Astrocyte of the spinal cord (primary cell): ENCODE measurements around the gene IL16.
A peak's percentile ranks its signal among the peaks of the same experiment; 100 is the strongest.

Source experiments
- DNase-seq: peaks from one replicate; pipeline ENCODE4 v3.0.0; 2011; ENCODE audit warnings: low read depth, low spot score
- H3K4me3 ChIP-seq: 2 replicates; pipeline ENCODE4 v1.5.1; 2011; ENCODE audit warnings: low read depth, mild to moderate bottlenecking, low read length, moderate library complexity
- CTCF ChIP-seq: IDR thresholded peaks from 2 replicates; pipeline ENCODE4 v1.5.1; 2012; ENCODE audit warnings: low read depth, mild to moderate bottlenecking, low read length, inconsistent platforms
- in situ Hi-C: cut with HindIII; loops from 2 replicates; pipeline ENCODE4 v1.10.0; 2017; ENCODE audit warnings: low sequenced_read_pairs

IL16 gene

GRCh38 chr15:81279621-81280485, 83.2 kb downstream of the IL16 start:
- H3K4me3 ChIP-seq = no peak overlapping the region
- DNase-seq = peak; percentile 22
- in situ Hi-C loops = no loop called here
- no peak for TF ChIP-seq CTCF

GRCh38 chr15:81280696-81281455, 84.2 kb downstream of the IL16 start:
- no peak for DNase-seq
- H3K4me3 ChIP-seq = no peak overlapping the region
- no peak for TF ChIP-seq CTCF
- in situ Hi-C loops = no loop called here

- DNase-seq = no peak
- H3K4me3 ChIP-seq = no peak overlapping the region
- no peak for TF ChIP-seq CTCF
- in situ Hi-C loops = no loop called here
These were observed 84.7 kb downstream of the IL16 start for GRCh38 chr15:81281456-81281735.

GRCh38 chr15:81281766-81282605, 85.3 kb downstream of the IL16 start:
- TF ChIP-seq CTCF = no peak
- in situ Hi-C loops = no loop called here
- no peak for DNase-seq

GRCh38 chr15:81282606-81282895, 85.9 kb downstream of the IL16 start:
- no peak overlapping the region for H3K4me3 ChIP-seq
- DNase-seq = no peak
- in situ Hi-C loops = no loop called here
- TF ChIP-seq CTCF = no peak

More at GRCh38 chr15:81281766-81282605, 85.3 kb downstream of the IL16 start:
- no peak overlapping the region for H3K4me3 ChIP-seq

GRCh38 chr15:81282911-81283310, 86.2 kb downstream of the IL16 start:
- in situ Hi-C loops = no loop called here
- no peak for DNase-seq
- no peak for TF ChIP-seq CTCF
- no peak overlapping the region for H3K4me3 ChIP-seq
